Measurements from ENCODE around the gene NEK1. TPM values are rescaled to one million over a fixed set of nuclear protein-coding genes. Genes with fewer than 3 reads are reported as not detected.

Gene NEK1, protein sequence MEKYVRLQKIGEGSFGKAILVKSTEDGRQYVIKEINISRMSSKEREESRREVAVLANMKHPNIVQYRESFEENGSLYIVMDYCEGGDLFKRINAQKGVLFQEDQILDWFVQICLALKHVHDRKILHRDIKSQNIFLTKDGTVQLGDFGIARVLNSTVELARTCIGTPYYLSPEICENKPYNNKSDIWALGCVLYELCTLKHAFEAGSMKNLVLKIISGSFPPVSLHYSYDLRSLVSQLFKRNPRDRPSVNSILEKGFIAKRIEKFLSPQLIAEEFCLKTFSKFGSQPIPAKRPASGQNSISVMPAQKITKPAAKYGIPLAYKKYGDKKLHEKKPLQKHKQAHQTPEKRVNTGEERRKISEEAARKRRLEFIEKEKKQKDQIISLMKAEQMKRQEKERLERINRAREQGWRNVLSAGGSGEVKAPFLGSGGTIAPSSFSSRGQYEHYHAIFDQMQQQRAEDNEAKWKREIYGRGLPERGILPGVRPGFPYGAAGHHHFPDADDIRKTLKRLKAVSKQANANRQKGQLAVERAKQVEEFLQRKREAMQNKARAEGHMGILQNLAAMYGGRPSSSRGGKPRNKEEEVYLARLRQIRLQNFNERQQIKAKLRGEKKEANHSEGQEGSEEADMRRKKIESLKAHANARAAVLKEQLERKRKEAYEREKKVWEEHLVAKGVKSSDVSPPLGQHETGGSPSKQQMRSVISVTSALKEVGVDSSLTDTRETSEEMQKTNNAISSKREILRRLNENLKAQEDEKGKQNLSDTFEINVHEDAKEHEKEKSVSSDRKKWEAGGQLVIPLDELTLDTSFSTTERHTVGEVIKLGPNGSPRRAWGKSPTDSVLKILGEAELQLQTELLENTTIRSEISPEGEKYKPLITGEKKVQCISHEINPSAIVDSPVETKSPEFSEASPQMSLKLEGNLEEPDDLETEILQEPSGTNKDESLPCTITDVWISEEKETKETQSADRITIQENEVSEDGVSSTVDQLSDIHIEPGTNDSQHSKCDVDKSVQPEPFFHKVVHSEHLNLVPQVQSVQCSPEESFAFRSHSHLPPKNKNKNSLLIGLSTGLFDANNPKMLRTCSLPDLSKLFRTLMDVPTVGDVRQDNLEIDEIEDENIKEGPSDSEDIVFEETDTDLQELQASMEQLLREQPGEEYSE (N-terminal part only)
- 14.6 and 19.3 TPM in 2 replicates for total RNA-seq

DNA sequence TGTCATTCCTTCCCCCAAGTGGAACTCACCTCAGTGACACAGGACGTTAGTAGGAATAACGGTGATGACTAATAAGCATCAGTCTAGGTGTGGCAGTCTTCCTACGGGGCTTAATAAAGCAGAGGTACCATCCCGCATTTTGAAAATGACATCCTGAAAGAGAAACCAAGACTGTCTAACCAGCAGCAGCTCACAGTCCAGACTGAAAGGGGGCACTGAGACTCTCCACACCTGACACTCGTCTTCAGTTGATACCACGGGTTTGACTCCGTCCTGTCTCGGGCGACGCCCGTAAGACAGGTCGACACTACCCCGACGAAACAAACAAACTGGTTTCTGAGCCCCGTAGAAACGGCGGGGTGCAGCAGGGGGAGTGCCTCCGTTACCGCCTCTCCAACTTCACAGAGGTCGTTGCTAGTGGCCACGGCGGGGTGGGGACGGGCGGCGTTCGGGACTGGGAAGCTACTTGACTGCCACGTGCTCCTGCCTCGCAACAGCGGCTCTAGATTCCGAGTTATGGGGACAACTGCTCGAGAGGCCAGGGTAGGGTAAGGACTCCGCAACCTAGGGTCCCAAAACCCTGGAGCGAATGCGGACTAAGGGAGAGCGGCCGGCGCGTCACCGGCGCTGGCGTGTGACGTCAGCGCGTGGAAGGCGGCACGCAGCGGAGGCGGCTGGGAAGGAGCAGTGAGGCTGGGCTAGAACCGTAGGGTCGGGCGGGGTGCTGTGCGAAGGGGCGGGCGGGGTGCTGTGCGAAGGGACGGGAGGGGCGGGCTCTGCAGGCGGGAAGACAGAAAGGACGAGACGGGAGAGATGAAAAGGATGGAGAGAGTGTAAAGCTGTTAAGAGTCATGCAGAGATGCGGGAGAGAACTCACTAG, at the start of gene NEK1:
Gene NEK1 (minus strand): TSS at position 593 of the 880 bp plus-strand sequence. CDS start 9,953 bp downstream, outside the sequence.

DNA sequence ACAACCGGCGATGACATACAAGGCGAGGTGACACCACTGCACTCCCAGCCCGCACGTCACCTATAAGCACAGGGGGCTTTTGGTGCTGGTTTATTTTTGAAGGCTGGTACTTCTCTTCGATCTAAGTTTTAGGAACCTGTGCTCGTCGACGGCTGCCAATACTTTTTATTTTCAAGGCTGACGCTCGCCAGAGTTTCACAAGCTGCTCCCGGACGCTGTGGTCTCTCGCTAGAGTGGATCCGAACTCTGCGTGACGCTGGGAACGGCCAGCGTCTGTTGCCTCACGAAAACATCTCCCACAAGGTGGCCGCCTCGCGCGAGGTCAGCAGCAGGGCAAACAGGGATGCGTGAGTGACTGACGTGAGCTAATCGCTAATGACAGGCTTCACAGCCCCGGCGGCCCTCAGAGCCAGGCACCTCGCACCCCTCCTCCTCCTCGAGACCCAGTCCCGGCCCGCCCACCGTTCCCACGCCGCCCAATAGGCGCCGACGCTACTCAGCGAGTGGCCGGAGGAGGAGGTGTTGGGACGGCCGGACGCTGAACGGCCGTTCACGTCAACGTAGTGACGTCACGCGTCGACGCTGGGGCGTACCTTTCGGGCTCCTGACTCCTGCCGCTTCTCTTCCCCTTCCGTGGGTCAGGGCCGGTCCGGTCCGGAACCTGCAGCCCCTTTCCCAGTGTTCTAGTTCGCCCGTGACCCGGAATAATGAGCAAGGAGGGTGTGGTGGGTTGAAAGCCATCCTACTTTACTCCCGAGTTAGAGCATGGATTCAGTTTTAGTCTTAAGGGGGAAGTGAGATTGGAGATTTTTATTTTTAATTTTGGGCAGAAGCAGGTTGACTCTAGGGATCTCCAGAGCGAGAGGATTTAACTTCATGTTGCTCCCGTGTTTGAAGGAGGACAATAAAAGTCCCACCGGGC, 7.8 kb upstream of the NEK1 start, which contains the start of gene CLCN3:
Gene CLCN3 (plus strand): TSS at position 621 of the 922 bp plus-strand sequence. CDS start 15,351 bp downstream, outside the sequence.

Other genes with a start within 250 kb of the NEK1 start
- 56.1 and 84.3 TPM in 2 replicates for gene CLCN3, start 8.0 kb upstream of the NEK1 start, total RNA-seq
- 23.8 and 26.2 TPM in 2 replicates for gene HPF1, start 145.4 kb upstream of the NEK1 start, total RNA-seq